Astrocyte of the cerebellum (primary cell): ENCODE results near the gene UQCRC2.
"Not testable (repeated sequence)": the region's sequence is repeated elsewhere in the genome, so short reads cannot be mapped to it uniquely, and the experiment has no call there.

Source experiments
- DNase-seq: peaks from one replicate; pipeline ENCODE4 v3.0.0-alpha.2; 2011; ENCODE audit warnings: low read depth
- H3K4me3 ChIP-seq: 2 replicates; pipeline ENCODE4 v1.5.1; 2011; ENCODE audit warnings: mild to moderate bottlenecking, low read depth, low read length, moderate library complexity
- in situ Hi-C: cut with HindIII; loops from 2 replicates; pipeline ENCODE4 v1.10.0; 2017; ENCODE audit warnings: low sequenced_read_pairs
- TF ChIP-seq, protein P1 (sequence below): IDR thresholded peaks from 2 replicates; pipeline ENCODE4 v1.5.1; 2012; ENCODE audit warnings: low read length, low read depth, moderate library complexity, mild to moderate bottlenecking; ENCODE audit errors: missing control alignments

Gene UQCRC2

DNA sequence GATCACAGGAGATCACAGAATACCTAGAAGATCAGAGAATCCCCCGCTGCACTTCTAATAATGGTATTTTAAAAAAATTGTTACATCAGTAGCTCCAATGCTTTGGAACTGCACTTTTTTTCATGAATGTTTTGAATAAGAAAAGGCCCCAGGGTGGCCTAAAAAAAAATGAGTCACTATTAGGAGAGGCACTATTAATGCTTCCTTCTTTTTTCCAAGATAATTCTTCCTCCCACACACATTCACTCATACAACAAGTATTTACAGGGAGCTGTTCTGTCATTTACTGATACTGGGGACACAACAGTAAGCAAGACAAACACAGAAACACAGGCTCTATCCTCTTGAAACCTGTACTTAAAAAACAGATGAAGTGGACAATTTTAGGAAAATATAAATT lies 48.4 kb downstream of the UQCRC2 start:
- no peak for DNase-seq
- TF ChIP-seq, protein P1, sequence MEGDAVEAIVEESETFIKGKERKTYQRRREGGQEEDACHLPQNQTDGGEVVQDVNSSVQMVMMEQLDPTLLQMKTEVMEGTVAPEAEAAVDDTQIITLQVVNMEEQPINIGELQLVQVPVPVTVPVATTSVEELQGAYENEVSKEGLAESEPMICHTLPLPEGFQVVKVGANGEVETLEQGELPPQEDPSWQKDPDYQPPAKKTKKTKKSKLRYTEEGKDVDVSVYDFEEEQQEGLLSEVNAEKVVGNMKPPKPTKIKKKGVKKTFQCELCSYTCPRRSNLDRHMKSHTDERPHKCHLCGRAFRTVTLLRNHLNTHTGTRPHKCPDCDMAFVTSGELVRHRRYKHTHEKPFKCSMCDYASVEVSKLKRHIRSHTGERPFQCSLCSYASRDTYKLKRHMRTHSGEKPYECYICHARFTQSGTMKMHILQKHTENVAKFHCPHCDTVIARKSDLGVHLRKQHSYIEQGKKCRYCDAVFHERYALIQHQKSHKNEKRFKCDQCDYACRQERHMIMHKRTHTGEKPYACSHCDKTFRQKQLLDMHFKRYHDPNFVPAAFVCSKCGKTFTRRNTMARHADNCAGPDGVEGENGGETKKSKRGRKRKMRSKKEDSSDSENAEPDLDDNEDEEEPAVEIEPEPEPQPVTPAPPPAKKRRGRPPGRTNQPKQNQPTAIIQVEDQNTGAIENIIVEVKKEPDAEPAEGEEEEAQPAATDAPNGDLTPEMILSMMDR = no peak
- in situ Hi-C loops = loop anchor here (5.0 kb wide), 1 partner anchor 81 kb away; no protein-coding TSS in a partner anchor
- no peak overlapping the region for H3K4me3 ChIP-seq

- in situ Hi-C loops = loop anchor here (5.0 kb wide), 1 partner anchor 80 kb away; no protein-coding TSS in a partner anchor
- DNase-seq, H3K4me3 ChIP-seq: not testable (repeated sequence)
Measured at GRCh38 chr16:22002047-22002446, 48.9 kb downstream of the UQCRC2 start.

DNA sequence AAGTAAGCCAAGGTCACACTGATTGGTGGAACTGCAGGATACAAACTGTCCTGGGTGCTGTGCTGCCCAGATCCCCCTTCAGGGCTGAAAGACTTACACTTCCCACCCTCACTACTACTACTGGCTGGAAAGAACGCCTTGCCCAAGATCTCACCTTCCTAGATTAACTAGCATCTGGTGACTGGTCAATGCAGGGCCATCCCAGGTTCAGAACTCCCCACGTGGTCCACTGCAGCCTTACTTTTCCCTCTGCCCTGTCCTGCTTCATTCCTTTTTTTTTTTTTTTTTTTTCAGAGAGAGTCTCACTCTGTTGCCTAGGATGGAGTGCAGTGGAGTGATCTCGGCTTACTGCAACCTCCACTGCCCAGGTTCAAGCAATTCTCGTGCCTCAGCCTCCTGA lies 50.0 kb downstream of the UQCRC2 start:
- no peak overlapping the region for H3K4me3 ChIP-seq
- TF ChIP-seq, protein P1 = no peak
- DNase-seq = no peak
- in situ Hi-C loops = loop anchor here (5.0 kb wide), 1 partner anchor 79 kb away; no protein-coding TSS in a partner anchor

DNA sequence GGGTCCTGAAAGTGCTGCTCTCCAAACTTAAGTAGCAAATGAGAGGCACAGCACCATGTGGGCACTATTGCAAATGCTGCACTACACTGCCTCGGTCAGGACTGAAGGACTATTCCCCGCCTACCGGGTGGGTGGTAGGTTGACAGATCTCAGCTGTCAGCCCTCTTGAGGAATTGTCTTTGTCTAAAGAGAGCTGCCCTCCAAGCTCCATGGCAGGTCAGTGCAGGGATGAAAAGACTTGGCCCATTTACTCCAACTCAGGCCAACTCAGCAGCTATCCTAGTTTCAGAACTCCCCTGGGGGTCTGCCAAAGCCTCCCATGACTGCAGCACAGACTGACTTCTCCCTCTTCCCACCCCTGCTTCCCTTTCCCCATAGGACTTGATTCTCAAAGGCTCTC lies 51.2 kb downstream of the UQCRC2 start:
- H3K4me3 ChIP-seq = no peak overlapping the region
- TF ChIP-seq, protein P1 = no peak
- in situ Hi-C loops = loop anchor here (5.0 kb wide), 1 partner anchor 78 kb away; no protein-coding TSS in a partner anchor
- DNase-seq = no peak

DNA sequence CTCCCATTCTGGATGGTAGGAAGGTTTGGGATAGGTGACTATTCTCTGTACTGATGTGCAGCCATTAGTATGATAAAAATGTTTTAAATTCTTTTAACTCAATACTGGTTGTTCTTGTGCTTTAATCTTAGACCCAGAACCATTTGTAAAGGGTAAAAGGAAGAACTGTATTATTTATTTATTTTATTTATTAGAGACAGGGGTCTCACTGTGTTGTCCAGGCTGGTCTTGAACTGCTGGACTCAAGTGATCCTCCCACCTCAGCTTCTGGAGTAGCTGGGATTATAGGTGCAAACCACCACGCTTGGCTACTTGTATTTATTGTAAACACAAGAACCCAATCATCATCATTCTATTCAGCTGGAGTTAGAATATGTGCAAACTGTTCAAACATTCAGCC lies 52.6 kb downstream of the UQCRC2 start:
- no peak overlapping the region for H3K4me3 ChIP-seq
- DNase-seq = no peak
- in situ Hi-C loops = no loop called here
- TF ChIP-seq, protein P1 = no peak

DNA sequence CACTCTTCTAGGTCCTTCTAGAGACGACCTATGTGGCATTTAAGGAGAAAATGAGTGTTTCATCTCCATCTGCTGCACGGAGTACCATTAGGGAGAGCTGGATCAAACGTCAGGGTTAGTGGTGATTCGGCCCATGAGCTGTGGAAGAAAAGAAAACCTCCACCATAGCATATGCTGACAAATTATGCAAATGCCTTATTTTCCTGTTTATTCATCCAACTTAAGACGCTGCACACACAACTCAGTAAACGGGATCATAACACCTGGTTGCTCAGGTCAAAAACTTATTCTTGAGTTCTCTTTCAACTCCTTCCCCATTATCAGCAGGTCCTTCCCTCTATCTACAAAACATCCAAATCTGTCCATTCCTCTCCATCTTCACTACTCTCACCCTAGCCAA lies 53.5 kb downstream of the UQCRC2 start:
- TF ChIP-seq, protein P1 = no peak
- in situ Hi-C loops = no loop called here
- no peak for DNase-seq
- H3K4me3 ChIP-seq = no peak overlapping the region

DNA sequence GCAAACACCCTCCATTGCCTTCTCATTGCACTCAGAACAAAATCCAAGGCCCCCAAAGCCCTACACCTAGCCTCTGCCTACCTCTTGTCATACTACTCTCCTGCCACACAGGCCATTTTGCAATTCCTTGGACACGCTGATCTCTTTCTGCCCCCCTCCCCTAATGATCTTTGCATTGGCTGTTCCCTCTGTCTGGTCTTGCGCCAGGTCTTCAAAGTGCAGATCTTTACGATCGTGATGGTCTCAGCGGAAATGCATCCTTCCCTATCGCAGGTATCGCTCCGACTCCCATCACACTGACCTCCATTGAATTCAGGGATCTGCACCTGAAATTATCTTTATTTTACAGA lies 54.0 kb downstream of the UQCRC2 start:
- DNase-seq = no peak
- in situ Hi-C loops = no loop called here
- H3K4me3 ChIP-seq = peak overlapping the region; percentile 86
- TF ChIP-seq, protein P1 = no peak
